ENCODE results near the gene ZNF423.

Gene ZNF423

GRCh38 chr16:49477250-49477895 is 378.5 kb downstream of the ZNF423 start:
- no peak for DNase-seq (ENCODE audit: low spot score)

GRCh38 chr16:49474741-49475140 is 381.2 kb downstream of the ZNF423 start:
- no peak for DNase-seq (ENCODE audit: low spot score)

- DNase-seq (ENCODE audit: low spot score), result no peak
Measured at GRCh38 chr16:49473773-49474172, 382.1 kb downstream of the ZNF423 start.

DNA sequence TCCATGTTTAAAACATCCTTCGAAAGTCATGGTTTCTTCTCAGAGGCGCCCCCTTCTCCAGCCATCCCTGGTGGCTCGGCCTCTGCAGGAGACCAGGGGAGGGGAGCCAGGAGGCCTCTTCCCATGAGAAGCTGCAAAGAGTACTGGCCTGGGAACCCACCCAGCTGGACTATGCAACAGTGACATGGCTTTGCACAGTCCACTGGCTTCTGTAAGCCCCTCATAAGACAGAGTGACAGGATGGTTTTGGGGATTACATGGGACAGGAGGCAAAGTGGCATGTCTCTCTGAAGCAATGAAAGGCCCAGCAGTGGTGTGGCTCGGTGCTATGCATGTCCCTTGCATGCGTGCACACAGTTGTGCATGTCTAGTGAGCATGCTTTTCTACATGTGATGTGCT is 382.8 kb downstream of the ZNF423 start:
- no peak for DNase-seq (ENCODE audit: low spot score)

GRCh38 chr16:49472598-49472997 is 383.3 kb downstream of the ZNF423 start:
- no peak for DNase-seq (ENCODE audit: low spot score)

GRCh38 chr16:49471038-49471727 is 384.7 kb downstream of the ZNF423 start:
- no peak for DNase-seq (ENCODE audit: low spot score)

DNA sequence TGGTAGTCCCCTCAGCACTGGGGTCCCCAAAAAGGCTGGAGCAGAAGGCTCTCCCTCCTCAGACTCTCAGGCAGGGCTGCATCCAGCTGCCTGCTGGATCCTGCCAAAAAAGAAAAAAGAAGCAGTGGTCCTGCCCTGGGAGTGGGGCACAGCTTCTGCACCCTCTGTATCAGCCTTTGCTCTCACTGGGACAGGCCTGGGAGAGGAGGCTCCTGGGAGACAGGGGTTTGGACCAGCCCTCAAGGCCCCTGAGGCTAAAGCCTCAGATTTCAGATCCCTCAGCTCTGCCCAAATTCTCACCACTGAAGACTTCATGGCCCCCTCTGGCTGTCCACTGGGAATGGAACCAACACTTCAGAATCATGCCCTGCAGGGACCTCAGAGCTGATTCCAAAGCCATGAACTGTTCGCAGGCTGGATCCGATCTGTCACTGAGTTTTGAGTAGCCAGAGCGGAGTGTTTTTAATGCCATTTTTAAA is 385.4 kb downstream of the ZNF423 start:
- DNase-seq (ENCODE audit: low spot score), result no peak

GRCh38 chr16:49469930-49470451 is 385.9 kb downstream of the ZNF423 start:
- no peak for DNase-seq (ENCODE audit: low spot score)

DNA sequence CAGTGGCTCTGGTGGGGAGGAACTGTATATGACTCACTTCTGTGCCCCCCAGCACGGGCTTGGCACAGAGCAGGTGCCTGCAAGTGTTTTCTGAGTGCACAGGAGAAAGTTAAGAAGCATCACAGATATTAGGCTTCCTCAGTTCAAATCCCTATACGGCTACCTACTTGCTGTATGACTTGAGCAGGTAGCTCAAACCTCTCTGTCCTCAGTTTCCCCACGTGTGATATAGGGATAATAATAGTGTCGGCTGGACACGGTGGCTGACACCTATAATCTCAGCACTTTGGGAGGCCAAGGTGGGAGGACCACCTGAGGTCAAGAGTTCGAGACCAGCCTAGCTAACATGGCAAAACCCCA is 386.6 kb downstream of the ZNF423 start:
- no peak for DNase-seq (ENCODE audit: low spot score)

GRCh38 chr16:49468611-49469310 is 387.2 kb downstream of the ZNF423 start:
- DNase-seq (ENCODE audit: low spot score), result no peak

DNA sequence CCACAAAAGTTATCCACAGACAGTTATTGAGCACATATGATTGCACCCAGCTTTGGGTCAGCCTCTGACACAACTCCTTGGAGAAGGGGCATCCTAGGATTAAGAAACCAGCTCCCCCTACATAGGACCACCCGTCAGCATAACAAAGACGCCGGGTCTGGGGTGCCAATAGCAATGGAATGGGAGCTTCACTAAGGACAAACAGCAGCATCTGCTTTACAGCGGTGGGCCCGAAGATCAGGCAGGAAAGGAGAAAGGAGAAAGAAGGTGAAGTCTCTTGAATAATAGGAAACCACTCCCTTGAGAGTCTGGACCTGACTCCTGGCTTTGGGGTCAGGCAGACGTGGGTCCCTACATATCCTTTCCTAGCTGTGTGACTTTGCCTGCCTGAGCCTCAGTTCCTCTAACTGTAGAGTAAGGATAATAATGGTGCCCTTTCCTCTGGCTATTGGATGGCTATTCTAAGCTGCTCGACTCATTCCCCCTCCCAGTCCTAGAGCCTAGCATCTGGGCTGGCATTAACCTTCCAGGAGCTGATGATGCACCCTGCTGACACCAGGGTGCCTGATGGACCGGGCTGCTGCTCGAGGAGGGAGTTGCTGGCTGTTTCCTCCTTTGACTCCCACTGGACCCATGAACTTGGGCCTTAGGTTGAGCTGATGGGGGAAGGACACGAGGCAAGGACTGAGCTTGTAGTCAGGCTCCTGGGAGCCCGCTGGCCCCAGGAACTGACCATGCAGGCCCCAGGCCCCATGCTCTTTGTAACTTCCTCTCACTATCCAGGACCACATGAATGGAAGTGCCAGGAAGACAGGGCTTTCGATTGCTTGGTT is 388.2 kb downstream of the ZNF423 start:
- no peak for DNase-seq (ENCODE audit: low spot score)

GRCh38 chr16:49466881-49467280 is 389.0 kb downstream of the ZNF423 start:
- no peak for DNase-seq (ENCODE audit: low spot score)

GRCh38 chr16:49466529-49466831 is 389.4 kb downstream of the ZNF423 start:
- no peak for DNase-seq (ENCODE audit: low spot score)

GRCh38 chr16:49465661-49466528 is 390.0 kb downstream of the ZNF423 start:
- no peak for DNase-seq (ENCODE audit: low spot score)

- DNase-seq (ENCODE audit: low spot score), result peak; percentile 30
Measured at GRCh38 chr16:49464877-49465504, 390.9 kb downstream of the ZNF423 start.

GRCh38 chr16:49464093-49464492 is 391.8 kb downstream of the ZNF423 start:
- DNase-seq (ENCODE audit: low spot score), result no peak

- DNase-seq (ENCODE audit: low spot score), result no peak
Measured at GRCh38 chr16:49463529-49463928, 392.4 kb downstream of the ZNF423 start.

DNA sequence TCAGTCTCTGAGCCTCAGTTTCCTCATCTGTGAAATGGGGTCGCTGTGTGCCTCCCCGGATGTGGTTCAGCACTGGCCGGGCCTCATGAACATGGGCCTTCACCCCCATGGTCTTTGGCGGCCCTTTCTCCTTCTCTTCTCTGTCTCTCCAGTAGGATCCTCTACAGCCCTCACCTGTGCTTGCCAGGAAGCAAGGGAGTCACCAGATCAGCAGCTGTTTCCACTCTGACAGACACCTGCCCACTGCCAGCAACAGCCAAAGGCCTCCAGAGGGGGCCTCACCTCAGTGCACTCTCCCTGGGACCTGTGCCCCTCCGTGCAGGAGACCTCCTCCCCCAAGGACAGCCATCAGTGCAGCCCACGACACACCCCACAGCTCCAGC is 392.9 kb downstream of the ZNF423 start:
- no peak for DNase-seq (ENCODE audit: low spot score)

DNA sequence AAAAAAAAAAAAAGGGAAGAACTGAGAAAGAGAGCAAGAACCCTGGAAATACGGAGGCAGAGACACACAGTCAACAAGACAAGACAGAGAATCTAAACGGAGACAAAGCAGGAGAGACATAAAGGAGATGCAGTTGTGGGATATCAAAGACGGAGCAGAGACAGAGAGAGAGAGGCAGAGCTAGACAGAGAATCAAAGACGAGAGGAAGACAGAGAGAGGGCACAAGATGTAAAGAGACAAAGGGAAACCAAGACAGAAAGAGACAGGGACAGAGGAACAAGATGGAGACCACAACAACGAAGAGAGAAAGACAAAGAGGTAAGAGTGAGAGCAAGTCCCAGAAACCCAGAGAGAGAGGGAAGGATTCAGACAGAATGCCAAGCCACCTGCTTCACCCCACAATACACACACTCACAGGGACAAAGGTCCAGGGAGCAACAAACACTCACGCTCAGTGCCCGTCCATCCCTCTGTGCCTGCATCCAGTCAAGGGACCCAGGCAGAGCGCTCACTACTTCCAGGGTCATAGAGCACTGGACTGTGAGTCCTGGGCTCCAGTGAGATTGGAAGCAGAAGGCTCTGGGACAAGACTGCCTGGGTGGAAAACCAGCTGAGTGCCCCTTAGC is 393.4 kb downstream of the ZNF423 start:
- no peak for DNase-seq (ENCODE audit: low spot score)

DNA sequence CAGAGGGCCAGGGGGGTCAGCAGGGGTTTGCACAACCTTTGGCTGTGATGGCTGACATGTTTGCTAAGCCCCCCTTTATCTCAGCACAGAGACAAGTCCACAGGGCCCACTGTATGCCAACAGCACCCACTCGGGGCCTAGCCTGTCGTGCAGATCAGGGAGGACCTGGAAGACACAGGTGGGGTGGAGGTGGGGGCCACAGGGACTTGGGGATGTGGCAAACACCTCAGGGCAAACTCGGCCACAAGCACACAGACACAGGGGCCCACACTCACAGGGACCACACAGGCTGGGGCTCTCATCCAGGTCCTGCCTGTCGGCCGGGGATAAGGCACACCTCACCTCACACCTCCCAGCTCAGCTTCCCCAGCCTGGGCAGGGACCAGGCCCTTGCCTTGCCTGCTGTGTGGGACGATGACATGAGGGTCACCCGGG is 394.4 kb downstream of the ZNF423 start:
- no peak for DNase-seq (ENCODE audit: low spot score)

All from SK-N-DZ (cell line).